ENCODE results near the gene TRAM2. TPM values are rescaled to one million over a fixed set of nuclear protein-coding genes. Genes with fewer than 3 reads are reported as not detected.

TRAM2 gene
- total and polyA plus RNA-seq, 2 of the 13 experiments (the other 11 are each of a cell fraction or from before 2014, with no cell fraction given) = 49.1 to 72.5 TPM

DNA sequence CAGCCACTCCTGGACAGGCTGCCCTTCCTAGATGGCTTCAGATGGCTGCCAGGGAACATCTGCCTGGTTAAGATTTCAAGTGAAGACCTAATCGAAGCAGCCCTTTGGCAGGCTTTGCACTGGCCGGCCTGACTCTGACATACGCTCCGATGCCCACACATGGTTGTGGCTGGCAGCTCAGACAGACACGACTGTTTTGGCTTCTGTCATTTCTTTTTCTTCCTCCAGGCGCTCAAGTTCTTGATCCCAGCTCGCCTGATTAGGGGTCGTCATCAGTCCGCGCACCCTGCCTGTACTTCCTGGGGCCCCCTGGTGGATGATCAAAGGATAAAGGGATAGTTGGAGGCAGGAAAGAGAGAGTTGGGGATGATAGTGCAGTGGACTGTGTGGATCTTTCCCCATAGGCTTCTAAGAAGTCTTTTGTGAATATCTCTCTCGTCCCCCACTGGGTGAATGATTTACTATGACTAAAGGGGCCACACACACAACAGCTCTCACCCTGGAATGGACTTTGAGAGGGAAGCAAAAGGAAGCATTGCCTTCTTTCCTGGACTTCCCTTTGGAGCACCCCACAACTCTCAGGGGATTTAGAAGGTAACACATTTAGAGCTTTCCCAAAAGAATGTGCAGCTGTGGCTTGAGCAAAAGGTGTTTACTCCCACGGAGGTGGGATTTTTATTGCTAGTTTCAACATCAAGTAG, 21.4 kb upstream of the TRAM2 start (continued):
- TF ChIP-seq ZNF879 (CRISPR knock-in tag; IDR thresholded peaks at IDR 0.05) = 0 out of 2 replicates have a peak, but pooled peaks have one; percentile 60
- TF ChIP-seq ASH2L (IDR thresholded peaks at IDR 0.05; ENCODE audit: insufficient read length, low read depth, low read length) = peak; percentile 99
- TF ChIP-seq TAF15 (IDR thresholded peaks at IDR 0.05; ENCODE audit: low read depth, low read length, poor library complexity, severe bottlenecking) = no peak
- TF ChIP-seq, protein P1, sequence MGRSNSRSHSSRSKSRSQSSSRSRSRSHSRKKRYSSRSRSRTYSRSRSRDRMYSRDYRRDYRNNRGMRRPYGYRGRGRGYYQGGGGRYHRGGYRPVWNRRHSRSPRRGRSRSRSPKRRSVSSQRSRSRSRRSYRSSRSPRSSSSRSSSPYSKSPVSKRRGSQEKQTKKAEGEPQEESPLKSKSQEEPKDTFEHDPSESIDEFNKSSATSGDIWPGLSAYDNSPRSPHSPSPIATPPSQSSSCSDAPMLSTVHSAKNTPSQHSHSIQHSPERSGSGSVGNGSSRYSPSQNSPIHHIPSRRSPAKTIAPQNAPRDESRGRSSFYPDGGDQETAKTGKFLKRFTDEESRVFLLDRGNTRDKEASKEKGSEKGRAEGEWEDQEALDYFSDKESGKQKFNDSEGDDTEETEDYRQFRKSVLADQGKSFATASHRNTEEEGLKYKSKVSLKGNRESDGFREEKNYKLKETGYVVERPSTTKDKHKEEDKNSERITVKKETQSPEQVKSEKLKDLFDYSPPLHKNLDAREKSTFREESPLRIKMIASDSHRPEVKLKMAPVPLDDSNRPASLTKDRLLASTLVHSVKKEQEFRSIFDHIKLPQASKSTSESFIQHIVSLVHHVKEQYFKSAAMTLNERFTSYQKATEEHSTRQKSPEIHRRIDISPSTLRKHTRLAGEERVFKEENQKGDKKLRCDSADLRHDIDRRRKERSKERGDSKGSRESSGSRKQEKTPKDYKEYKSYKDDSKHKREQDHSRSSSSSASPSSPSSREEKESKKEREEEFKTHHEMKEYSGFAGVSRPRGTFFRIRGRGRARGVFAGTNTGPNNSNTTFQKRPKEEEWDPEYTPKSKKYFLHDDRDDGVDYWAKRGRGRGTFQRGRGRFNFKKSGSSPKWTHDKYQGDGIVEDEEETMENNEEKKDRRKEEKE (IDR thresholded peaks at IDR 0.05) = no peak
- peak; percentile 78 for TF ChIP-seq HMG20A (CRISPR knock-in tag; IDR thresholded peaks at IDR 0.05; ENCODE audit: borderline replicate concordance)
- TF ChIP-seq, protein P2, sequence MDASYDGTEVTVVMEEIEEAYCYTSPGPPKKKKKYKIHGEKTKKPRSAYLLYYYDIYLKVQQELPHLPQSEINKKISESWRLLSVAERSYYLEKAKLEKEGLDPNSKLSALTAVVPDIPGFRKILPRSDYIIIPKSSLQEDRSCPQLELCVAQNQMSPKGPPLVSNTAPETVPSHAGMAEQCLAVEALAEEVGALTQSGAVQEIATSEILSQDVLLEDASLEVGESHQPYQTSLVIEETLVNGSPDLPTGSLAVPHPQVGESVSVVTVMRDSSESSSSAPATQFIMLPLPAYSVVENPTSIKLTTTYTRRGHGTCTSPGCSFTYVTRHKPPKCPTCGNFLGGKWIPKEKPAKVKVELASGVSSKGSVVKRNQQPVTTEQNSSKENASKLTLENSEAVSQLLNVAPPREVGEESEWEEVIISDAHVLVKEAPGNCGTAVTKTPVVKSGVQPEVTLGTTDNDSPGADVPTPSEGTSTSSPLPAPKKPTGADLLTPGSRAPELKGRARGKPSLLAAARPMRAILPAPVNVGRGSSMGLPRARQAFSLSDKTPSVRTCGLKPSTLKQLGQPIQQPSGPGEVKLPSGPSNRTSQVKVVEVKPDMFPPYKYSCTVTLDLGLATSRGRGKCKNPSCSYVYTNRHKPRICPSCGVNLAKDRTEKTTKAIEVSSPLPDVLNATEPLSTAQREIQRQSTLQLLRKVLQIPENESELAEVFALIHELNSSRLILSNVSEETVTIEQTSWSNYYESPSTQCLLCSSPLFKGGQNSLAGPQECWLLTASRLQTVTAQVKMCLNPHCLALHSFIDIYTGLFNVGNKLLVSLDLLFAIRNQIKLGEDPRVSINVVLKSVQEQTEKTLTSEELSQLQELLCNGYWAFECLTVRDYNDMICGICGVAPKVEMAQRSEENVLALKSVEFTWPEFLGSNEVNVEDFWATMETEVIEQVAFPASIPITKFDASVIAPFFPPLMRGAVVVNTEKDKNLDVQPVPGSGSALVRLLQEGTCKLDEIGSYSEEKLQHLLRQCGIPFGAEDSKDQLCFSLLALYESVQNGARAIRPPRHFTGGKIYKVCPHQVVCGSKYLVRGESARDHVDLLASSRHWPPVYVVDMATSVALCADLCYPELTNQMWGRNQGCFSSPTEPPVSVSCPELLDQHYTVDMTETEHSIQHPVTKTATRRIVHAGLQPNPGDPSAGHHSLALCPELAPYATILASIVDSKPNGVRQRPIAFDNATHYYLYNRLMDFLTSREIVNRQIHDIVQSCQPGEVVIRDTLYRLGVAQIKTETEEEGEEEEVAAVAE (CRISPR knock-in tag; IDR thresholded peaks at IDR 0.05; ENCODE audit: borderline replicate concordance) = peak; percentile 55; the same call in 1 of the 2 replicates
- no peak for TF ChIP-seq NBN (conservative IDR thresholded peaks at IDR 0.05)
- TF ChIP-seq, protein P3, sequence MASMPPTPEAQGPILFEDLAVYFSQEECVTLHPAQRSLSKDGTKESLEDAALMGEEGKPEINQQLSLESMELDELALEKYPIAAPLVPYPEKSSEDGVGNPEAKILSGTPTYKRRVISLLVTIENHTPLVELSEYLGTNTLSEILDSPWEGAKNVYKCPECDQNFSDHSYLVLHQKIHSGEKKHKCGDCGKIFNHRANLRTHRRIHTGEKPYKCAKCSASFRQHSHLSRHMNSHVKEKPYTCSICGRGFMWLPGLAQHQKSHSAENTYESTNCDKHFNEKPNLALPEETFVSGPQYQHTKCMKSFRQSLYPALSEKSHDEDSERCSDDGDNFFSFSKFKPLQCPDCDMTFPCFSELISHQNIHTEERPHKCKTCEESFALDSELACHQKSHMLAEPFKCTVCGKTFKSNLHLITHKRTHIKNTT (CRISPR knock-in tag; IDR thresholded peaks at IDR 0.05) = no peak
- TF ChIP-seq, protein P4, sequence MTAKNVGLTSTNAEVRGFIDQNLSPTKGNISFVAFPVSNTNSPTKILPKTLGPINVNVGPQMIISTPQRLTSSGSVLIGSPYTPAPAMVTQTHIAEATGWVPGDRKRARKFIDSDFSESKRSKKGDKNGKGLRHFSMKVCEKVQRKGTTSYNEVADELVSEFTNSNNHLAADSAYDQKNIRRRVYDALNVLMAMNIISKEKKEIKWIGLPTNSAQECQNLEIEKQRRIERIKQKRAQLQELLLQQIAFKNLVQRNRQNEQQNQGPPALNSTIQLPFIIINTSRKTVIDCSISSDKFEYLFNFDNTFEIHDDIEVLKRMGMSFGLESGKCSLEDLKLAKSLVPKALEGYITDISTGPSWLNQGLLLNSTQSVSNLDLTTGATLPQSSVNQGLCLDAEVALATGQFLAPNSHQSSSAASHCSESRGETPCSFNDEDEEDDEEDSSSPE (CRISPR knock-in tag; IDR thresholded peaks at IDR 0.05) = peak; percentile 11; the same call in 1 of the 2 replicates
- peak; percentile 31; the same call in 1 of the 2 replicates for TF ChIP-seq CEBPB (IDR thresholded peaks at IDR 0.05; ENCODE audit: borderline replicate concordance, low read depth, low read length)
- TF ChIP-seq KDM5B (CRISPR knock-in tag; IDR thresholded peaks at IDR 0.05; ENCODE audit: borderline replicate concordance) = no peak
- 0 out of 2 replicates have a peak, but pooled peaks have one; percentile 68 for TF ChIP-seq ZNF569 (CRISPR knock-in tag; IDR thresholded peaks at IDR 0.05; ENCODE audit: borderline replicate concordance)
- TF ChIP-seq ZFP62 (CRISPR knock-in tag; IDR thresholded peaks at IDR 0.05) = no peak
- TF ChIP-seq GATA4 (IDR thresholded peaks at IDR 0.05; ENCODE audit: borderline replicate concordance, low read depth) = no peak; the same call in 1 of the 2 replicates
- TF ChIP-seq RFXANK (CRISPR knock-in tag; IDR thresholded peaks at IDR 0.05) = no peak; the same call in 1 of the 2 replicates
- TF ChIP-seq ZBTB1 (CRISPR knock-in tag; IDR thresholded peaks at IDR 0.05; ENCODE audit: borderline replicate concordance) = no peak
- TF ChIP-seq SIN3A (IDR thresholded peaks at IDR 0.05; ENCODE audit: borderline replicate concordance, low read depth, low read length) = peak; percentile 83; the same call in 1 of the 2 replicates
- TF ChIP-seq BRD4 (CRISPR knock-in tag; IDR thresholded peaks at IDR 0.05) = peak; percentile 67
- TF ChIP-seq, protein P5, sequence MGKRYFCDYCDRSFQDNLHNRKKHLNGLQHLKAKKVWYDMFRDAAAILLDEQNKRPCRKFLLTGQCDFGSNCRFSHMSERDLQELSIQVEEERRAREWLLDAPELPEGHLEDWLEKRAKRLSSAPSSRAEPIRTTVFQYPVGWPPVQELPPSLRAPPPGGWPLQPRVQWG (CRISPR knock-in tag; IDR thresholded peaks at IDR 0.05; ENCODE audit: borderline replicate concordance, low read depth) = no peak

Measured in HepG2 (cell line).